C4-2B (cell line): ENCODE results near the gene CHKA.

ENCODE experiments used
- ZFX ChIP-seq: fragments of 450-650 bp; IDR thresholded peaks from 2 replicates; pipeline ENCODE4 v1.6.1; 2017
- TF ChIP-seq, protein P1 (sequence below): fragments of 450-650 bp; conservative IDR thresholded peaks from 2 replicates; pipeline ENCODE4 v1.5.1; 2017; ENCODE audit warnings: mild to moderate bottlenecking

DNA sequence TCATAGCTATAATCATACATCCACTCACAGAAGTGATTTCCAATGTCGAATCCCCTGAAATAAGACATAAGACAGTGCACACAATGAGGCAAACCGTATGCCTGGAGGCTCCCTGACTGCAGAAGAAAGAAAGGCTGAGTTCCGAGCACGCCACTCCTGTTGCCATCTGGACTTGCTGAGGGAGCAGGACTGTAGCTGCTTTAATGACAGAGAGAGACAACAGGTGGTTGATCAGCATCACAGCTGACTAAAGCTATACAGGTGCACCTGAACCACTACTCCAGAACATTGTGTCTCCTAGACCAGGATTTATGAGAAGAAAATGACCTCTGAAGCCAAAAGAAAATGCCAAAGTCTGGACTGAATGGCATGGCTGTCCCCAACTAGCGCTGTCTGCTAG, 55.3 kb downstream of the CHKA start:
- TF ChIP-seq, protein P1, sequence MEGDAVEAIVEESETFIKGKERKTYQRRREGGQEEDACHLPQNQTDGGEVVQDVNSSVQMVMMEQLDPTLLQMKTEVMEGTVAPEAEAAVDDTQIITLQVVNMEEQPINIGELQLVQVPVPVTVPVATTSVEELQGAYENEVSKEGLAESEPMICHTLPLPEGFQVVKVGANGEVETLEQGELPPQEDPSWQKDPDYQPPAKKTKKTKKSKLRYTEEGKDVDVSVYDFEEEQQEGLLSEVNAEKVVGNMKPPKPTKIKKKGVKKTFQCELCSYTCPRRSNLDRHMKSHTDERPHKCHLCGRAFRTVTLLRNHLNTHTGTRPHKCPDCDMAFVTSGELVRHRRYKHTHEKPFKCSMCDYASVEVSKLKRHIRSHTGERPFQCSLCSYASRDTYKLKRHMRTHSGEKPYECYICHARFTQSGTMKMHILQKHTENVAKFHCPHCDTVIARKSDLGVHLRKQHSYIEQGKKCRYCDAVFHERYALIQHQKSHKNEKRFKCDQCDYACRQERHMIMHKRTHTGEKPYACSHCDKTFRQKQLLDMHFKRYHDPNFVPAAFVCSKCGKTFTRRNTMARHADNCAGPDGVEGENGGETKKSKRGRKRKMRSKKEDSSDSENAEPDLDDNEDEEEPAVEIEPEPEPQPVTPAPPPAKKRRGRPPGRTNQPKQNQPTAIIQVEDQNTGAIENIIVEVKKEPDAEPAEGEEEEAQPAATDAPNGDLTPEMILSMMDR = no peak
- no peak for TF ChIP-seq ZFX
